Endometrium (tissue), 2 donors: ENCODE results near the gene C3orf62.
"Not testable (repeated sequence)": the region's sequence is repeated elsewhere in the genome, so short reads cannot be mapped to it uniquely, and the experiment has no call there.

Experiments
- FAIRE-seq: peaks from 2 replicates; lab custom pipeline; 2012; peaks lifted over from hg19 to GRCh38; lab: Jason Lieb, UNC
- donor health status: control.
- donor health status: control.

Gene C3orf62

DNA sequence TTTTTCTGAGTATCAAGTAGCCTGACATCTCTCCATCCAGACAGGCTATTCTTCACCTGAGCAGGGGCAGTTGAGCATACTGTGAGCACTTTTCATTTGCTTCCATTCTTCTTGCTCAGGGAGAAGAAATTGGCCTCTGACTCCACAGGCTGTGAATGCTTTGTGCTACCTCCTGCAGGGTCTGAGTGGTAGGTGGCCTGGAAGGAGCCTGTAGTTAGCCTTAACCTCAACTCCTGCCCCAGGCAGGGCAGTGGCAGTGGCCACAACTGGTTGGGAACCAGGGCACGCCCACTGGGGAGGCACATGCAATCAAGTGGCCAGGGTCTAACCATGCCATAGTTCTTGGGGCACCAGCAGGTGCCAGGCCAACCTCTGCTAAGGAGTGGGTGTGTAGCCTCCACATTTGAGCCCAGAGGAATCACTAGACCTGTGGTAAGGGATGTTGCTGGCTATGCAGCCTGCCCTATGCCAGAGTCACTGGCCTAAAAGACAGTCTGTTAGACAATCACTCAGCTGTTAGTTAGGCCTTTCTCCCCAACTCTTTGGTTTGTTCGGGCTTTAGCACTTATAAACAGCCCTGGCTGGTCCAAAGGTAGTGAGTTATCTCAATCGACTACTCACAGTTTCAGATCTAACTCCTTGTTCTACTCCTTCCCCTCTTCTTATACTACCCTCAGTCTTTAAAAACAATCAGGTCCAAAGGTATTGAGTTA, 7.4 kb downstream of the C3orf62 start:
- no peak for FAIRE-seq

DNA sequence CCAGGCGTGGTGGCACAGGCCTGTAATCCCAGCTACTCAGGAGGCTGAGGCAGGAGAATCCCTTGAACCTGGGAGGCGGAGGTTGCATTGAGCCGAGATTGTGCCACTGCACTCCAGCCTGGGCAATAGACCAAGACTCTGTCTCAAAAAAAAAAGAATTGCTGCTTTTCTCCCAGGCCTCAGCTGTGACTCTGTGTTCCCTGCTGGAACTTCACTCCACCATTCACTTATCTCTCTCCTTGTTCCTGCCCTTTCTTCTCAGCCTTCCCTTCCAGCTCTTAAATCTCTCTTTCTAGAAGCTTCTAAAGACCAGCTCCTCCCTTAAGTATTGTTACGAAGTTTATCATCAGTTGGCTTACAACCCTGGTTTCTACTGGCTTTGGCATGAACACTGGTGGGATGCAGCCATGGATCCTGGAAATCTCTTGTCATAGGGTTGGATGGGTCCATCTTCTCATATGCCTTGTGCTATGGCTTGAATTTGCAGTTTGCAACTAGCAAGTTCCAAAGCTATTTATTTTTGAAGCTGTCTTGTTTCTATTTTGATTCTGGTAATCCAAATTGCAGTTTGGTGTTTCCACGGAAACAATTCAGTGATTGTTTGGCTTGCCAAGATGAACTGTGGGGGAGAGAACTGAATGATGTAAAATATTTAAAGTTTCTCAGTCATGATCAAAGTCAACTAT, 10.5 kb downstream of the C3orf62 start:
- peak; percentile 23 for FAIRE-seq

DNA sequence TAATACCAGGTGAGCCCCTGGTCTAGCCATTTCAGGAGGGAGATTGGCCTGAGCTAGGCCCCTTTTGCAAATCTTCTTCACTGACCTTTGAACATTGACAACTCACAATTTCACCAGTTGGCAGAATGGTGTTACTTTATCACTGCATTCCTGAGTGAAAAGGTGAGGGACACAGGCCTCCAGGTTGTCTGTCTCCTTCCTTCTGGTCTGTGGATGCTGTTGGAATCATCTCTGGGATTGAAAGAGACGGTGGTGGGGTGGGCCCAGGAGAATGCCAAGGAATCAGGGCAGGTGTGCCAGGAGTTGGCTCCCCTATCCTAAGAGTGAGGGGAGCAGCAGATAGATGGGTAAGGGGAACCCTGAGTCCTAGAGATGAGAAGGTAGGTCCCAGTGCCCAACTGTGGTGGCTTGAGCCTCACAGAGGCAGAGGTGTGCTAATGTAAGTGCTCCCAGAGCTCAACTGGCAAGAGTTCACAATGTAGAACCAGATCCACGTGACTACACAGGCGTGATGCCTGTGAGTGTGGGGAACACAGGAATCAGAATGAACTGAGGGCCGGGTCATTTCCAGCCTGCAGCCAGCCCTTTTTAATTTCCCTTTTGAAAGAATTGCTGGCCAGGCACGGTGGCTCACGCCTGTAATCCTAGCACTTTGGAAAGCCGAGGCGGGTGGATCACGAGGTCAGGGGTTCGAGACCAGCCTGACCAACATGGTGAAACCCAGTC, 11.2 kb downstream of the C3orf62 start:
- no peak for FAIRE-seq

DNA sequence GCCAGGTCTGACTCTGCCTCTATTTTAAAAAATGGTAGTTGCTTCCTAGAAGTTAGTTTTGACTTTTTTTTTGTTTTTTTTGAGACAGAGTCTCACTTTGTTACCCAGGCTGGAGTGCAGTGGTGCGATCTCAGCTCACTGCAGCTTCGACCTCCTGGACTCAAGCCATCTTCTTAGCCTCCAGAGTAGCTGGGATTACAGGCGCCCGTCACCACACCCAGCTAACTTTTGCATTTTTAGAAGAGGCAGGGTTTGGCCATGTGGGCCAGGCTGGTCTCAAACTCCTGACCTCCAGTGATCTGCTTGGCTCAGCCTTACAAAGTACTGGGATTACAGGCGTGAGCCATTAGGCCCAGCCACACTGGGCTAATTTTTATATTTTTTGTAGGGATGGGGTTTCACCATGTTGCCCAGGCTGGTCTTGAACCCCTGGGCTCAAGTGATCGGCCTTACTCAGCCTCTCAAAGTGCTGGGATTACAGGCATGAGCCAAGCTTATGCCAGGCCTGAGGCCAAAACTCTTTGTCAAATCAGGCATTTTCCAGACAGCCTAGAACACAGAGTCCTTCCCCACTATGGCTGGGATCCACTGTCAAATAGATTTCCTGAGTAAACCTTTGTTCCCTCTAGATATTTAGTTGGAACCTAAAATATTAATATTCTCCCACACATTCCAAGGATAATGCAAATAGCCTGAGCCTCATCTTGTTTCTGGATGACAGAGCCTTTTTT, 13.7 kb downstream of the C3orf62 start:
- no peak for FAIRE-seq

DNA sequence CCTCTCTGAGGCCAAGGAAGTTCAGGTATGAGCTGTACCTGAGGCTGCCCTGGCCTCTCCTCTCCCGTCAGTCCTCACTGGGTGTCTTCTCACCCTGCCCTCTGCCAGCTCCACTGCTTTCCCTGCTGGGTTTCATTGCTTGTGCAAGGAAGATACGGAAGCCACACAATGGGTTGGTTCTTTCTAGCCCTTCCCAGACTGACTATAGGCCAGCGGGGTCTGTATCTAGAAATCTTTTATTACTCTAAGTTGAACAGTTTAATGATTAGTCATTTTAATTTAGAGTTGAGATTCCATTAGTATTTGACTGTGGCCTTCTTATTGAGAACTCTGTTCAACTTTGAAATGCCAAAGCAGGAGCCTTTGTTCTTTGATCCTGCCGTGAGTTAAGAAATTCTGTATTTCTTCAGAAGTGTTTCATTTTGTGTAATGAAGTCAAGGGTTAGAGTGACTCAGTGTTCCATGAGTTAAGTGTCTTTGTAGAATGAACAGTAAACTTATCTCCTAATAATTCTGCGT, 16.2 kb downstream of the C3orf62 start:
- FAIRE-seq, result no peak

DNA sequence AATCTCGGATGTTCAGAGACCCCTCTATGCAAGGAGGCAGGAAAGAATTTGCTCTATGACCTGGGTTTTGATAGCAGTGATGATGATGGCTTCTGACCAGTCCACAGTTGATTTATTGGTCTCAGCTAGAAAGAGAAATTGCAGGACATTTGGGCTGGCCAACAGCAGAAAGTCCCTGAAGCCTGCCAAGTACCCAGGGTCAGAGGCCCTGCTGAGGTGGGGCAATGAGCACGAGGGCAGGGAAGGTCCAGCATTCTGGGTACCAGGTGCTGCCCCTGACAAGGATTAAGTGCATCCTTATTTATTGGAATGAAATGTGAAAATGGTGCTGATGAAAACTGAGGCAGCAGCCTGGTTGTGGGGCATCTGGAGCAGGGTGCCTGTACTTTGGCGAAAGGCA, 19.8 kb downstream of the C3orf62 start:
- no peak for FAIRE-seq

DNA sequence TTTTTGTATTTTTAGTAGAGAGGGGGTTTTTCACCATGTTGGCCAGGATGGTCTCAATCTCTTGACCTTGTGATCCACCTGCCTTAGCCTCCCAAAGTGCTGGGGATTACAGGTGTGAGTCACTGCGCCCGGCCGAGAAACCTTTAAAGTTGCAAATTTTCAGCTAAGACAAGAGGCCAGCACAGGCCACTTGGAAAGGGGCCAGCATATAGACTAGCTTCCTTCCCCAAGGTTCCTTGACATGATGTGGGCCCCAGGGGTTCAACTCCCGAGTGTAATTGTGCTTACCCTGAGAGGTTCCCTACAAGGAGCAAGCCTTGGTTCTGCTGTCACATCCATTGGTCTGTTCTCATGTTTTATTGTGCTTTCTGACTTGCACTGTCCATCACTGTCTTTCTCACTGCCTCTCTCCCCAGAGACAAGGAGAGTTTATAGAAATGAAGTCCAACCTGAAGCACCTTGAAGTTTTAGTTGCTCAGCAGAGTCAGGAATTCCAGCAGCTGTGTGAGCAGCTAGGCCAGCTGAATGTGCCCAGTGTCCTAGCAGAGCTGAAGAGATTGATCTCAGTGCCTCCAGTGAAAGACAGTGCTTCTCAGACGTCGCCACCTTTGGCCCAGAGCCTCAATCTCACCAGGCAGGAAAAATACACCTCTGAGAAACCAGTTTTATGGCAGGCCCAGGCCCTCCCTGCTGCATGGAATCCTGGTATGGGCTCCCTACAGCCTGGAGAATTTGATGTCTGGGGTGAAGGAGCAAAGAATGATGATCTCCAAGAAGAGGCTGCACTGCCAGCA, 21.1 kb downstream of the C3orf62 start:
- no peak for FAIRE-seq

DNA sequence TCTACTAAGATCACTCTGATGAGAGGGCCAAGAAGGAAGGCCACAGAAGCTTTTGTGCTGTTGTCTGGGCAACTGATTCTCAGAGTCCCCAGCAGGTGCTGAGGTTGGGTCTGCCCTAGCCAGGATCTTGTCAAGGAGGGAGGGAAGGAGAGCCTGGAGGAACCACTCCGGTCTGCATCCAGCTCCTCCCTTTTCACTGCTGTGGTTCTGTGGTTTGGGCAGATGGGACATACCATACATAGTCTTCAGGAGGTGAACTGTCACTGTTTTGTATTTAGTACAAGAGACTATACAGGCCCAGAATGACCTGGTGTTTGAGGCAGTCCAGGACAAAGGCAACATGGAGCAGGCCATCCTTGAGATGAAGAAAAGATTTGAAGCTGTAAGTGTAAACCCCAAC, 21.9 kb downstream of the C3orf62 start:
- FAIRE-seq, result no peak

DNA sequence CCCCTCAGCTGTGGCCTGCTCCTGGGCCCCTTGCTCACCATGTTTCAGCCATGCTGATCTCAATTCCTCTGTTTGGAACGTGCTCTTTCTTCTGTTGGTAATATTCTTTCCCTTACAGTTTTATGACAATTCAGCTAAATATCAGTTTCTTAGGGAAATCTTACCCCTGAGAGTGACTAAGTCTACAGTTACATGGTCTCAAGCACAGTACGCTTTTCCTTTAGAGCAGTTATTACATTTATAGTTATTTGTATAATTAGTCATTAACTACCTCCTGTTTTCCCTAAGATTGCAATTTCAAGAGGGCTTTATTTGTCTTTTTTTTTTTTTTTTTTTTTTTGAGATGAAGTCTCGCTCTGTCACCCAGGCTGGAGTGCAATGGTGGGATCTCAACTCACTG, 23.5 kb downstream of the C3orf62 start:
- no peak for FAIRE-seq

DNA sequence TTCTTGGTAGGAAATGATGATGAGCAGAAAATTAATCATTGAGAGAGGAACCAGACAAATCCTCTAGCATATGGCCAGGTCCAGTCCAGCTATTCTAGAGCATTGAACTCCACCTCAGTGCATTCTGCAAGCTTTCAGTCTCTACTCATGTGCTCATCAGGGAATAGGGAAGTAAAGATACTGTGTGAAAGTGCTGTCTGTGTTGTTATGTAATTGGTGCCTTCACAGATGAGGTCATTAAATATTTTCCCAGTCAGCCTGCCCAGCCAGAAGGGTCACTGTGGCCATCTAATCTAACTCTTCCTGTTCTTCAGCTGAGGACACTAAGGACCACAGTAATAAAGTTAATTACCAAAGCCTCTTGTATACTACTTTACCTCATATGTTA, 28.2 kb downstream of the C3orf62 start:
- peak; percentile 60 for FAIRE-seq

DNA sequence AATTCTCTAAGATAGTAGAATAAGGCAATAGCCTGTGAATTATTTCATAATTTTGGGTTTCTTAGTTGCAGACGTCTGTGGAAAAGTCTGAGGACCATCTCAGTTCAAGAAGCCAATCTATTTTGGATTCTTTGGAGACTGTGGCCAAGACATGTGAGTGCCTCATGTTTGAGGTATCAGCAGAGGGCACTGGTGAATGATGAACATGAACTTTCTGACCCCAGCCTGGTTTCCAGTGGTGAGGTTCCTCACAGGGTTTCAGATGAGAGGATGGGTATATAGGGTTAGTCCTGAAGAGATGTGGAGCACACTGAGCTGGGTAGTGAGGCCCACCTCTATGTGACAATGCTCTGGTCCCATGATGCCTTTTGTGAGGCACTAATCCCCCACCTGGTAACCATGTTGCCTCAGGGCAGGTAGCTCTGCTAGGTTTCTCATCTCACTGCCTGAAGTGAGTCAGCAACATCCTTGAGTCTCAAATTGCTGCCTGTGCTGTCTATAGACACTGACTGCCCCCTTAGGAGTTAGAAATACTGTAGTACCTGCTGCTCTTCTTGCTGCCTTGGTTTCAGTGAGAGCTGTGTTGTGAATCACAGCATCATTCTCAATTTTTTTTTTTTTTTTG, 32.3 kb downstream of the C3orf62 start:
- no peak for FAIRE-seq

DNA sequence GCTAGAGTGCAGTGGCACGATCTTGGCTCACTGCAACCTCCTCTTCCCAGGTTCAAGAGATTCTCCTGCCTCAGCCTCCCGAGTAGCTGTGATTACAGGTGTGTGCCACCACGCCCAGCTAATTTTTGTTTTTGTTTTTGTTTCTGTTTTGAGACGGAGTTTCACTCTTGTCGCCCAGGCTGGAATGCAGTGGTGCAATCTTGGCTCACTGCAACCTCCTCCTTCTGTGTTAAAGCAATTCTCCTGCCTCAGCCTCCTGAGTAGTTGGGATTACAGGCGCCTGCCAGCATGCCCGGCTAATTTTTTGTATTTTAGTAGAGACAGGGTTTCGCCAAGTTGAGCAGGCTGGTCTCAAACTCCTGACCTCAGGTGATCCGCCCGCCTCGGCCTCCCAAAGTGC, 36.9 kb downstream of the C3orf62 start:
- not testable (repeated sequence) for FAIRE-seq

DNA sequence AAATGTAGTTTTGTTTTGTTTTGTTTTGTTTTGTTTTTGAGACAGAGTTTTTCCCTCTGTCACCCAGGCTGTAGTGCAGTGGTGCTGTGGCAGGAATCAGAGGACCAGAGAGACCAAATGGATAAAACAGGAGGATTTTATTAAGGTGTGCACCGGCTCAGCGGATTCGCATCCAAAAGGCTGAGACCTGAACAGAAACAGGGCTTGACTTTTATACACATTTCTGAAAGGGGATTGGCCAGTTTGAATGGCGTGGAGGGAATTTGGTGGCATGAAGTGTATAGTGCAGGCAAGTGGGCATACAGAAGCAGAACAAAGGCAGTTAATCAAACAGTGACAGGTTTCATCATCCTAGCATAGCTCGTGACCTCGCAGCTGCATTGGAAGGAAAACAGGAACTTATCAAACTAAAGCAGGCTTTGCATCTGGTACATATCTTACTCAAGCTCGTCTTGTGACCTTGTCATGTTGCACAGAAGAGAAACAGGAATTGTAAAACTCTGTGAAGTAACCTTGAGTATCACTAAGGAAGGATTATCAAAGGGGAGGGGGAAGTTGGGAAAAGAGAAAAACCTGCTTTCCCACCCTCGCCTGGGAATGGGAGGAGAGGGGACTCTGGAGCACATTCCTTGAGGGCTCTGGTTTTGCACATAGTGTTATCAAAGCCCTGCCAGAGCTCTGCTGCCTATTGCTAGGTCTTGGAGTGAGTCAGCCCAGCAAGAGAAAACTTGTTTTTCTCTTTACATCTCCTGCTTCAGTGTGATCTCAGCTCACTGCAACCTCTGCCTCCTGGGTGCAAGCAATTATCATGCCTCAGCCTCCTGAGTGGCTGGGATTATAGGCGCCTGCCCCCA, 38.5 kb downstream of the C3orf62 start:
- no peak for FAIRE-seq

DNA sequence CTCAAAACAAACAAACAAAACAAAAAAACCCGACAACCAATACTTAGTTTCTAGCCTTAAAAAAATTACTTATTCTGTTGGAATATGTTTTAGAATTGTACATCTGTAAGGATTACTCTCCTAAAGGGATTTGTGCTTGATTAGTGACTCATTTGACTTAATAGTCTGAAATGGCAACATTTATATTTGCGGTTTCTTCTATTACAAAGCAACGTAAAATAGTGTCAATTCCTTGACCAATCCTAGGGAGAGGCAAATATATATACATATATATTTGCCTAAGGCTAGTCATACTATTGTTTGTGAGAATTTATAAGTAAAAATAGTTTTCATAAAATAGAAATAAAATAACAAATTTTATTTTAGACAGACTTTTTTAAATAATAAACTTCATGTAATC, 39.7 kb downstream of the C3orf62 start:
- no peak for FAIRE-seq

DNA sequence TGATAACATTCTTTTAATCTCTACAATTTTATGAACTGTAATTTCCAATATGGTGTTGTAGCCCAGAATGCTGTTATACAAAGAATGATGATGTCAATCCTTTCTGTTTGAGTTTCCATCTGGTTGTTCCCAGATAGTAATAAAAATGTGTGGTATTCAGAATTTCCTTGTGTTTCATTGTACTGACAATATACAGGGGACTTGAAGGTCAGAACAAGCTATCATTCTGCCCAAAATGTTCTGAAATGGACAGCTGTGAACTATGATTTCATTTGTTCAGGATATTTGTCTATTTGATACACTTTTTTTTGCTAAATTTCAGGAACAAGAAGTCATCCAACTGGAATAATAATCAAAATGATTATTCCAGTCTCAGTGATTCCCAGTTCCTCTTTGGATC, 40.8 kb downstream of the C3orf62 start:
- FAIRE-seq, result no peak

DNA sequence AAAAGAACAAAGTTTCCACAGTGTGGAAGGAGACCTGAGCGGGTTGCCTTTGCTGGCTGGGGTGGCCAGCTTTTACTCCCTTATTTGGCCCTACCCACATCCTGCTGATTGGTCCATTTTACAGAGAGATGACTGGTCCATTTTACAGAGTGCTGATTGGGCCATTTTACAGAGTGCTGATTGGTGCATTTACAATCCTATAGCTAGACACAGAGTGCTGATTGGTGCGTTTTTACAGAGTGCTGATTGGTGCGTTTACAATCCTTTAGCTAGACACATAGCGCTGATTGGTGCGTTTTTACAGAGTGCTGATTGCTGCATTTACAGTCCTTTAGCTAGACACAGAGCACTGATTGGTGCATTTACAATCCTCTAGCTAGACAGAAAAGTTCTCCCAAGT, 48.2 kb downstream of the C3orf62 start:
- FAIRE-seq, result not testable (repeated sequence)

DNA sequence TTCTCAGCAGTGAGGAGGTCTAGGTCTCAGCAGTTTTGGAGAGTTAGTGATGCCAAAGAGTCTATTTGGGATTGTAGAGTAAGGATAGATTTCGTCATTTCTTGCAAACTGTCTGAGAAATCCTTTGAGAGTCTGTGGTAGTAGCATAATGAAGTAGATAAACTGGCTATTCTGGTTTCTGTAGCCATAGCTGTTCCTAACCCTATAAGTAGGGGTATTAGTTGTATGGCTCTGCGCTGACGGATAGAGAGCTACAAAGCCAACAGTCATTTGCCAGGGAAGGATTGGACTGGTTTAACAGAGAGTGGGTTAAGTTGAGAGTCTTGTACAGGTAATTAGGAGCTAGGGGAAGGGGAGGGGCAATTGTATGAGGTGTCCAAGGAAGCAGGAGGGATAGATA, 55.0 kb downstream of the C3orf62 start:
- no peak for FAIRE-seq

DNA sequence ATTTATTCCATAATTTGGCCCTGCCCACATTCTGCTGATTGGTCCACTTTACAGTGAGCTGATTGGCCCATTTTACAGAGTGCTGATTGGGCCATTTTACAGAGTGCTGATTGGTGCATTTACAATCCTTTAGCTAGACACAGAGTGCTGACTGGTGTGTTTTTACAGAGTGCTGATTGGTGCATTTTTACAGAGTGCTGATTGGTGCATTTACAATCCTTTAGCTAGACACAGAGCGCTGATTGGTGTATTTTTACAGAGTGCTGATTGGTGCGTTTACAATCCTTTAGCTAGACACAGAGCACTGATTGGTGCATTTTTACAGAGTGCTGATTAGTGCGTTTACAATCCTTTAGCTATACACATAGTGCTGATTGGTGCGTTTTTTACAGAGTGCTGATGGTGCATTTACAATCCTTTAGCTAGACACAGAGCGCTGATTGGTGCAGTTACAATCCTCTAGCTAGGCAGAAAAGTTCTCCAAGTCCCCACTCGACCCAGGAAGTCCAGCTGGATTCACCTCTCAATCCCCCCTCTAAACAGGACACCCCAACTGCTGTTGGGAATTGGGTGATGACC, 56.0 kb downstream of the C3orf62 start:
- not testable (repeated sequence) for FAIRE-seq

DNA sequence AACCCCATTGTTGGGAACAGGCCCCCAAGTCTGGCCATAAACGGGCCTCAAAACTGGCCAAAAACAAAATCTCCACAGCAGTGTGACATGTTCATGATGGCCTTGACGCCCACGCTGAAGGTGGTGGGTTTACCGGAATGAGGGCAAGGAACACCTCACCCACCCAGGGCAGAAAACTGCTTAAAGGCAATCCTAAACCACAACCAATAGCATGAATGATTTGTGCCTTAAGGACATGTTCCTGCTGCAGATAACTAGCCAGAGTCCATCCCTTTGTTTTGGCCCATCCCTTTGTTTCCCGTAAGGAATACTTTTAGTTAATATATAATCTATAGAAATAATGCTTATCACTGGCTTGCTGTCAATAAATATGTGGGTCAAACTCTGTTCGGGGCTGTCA, 57.9 kb downstream of the C3orf62 start:
- FAIRE-seq, result no peak
